Kidney tubule cell (primary cell): ENCODE data around the gene RNFT2.

ENCODE experiments used
- DNase-seq: peaks from one replicate; pipeline ENCODE4 v3.0.0-alpha.2; 2018; ENCODE audit warnings: low spot score

RNFT2 gene

DNA sequence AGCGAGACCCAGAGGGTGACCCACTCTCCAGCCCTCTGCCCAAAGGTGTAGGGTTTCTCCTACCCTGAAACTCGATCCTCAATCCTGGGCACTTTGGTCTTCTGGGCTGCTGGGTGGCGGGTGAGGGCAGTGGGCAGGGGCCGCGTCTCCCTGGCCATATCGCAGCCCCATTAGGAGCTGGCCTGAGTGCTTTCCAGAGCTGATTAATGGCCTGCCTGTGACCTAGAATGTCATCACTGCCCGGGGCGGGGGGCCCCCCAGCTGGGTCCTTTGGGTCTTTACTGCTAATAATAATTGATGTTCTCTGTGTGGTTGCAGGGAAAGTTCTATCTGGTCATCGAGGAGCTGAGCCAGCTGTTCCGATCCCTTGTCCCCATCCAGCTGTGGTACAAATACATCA is 95.4 kb downstream of the RNFT2 start:
- no peak for DNase-seq

DNA sequence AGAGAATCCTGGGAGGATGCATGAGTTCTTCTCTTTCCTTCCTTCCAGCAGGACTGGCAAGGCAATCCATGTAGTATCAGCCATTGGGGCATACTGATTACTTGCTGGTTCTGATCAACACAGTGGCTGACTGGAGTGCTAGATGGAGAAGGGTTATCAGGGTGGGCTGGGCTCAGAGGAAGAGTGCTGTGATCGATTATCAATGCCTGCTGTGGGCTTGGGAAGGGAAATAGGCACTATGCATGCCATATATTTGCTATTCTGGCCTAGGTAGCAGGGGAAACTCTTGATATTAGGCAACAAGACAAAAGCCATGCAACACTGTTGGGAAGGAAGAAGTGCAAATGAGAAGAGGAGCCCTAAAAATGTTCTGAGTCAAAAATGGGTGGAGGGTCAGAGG is 97.4 kb downstream of the RNFT2 start:
- DNase-seq = no peak

GRCh38 chr12:116837097-116837496 is 99.0 kb downstream of the RNFT2 start:
- no peak for DNase-seq

DNA sequence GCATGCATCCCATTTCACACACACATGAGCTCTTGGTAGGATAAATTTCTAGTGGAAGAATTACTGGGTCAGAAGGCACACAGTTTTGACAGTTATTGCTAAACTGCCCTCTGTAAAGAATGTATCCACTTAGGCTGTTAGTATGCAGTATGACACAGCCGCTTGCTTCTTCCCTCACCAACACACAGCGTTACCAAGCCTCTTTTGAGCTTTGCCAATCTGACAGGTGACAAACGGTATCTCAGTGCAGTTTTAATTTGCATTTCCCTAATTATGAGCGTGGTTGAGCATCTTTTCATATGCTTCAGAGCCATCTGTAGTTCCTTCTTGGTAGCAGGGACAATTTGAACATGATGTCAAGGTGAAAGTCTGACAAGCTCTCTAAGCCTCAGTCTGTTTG is 100.2 kb downstream of the RNFT2 start:
- no peak for DNase-seq

GRCh38 chr12:116839287-116839830 is 101.2 kb downstream of the RNFT2 start:
- no peak for DNase-seq

- DNase-seq = no peak
These were observed 105.0 kb downstream of the RNFT2 start for GRCh38 chr12:116843085-116843484.

- no peak for DNase-seq
These were observed 111.1 kb downstream of the RNFT2 start for GRCh38 chr12:116849216-116849615.

GRCh38 chr12:116852303-116852702 is 114.2 kb downstream of the RNFT2 start:
- no peak for DNase-seq

DNA sequence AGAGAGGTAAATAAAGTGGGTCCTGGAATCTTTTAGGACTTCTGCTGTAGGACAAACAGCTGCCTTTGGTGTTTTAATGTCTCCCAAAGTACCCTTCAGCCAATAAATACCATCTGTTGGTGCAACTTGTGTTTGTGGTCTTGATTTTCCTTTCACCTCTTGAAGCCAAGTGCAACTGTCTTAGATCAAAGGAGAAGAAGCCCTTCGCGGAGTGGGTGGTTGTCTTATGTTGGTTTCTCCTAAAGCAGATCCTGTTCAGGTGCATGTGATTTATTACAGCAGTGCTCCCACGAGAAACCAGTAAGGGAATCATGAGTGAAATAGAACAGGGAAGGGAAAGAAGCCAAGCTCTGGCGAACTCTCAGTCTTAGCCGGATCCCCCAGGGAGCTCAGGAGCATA is 115.4 kb downstream of the RNFT2 start:
- DNase-seq = no peak

DNA sequence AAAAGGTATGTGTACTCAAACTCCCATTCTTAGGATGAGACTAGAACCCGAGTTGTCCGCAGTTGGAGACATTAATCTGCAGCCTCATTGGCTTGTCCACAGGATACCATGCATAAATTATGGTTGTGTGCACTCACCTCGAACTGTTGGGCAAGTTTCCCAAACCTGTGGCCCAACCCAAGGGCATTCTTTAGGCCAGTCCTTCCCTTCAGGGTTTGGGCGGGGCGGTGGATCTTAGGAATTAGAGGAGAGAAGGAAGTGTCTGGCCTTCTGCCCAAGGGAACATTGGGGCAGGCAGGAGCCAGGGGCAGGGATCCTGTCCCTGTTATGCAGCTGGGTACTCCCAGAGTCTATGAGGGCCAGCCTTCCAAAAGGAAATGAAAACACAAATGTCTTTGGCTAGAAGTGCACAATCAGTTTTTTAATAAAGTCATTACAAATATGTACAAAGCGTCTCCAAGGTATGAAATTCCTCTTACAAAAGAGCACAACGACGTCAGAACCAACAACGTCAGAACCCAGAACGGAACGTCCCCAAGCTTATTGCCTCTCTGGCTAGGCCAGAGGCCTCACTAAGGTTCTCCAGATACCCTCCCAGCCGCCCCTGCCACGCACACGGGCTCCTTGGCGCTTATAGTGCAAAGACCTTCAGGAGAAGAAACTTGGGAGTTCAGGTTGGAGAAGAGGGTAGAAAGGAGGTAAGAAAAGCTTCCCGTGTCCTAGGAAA is 117.8 kb downstream of the RNFT2 start:
- peak; percentile 78 for DNase-seq

- no peak for DNase-seq
These were observed 118.6 kb downstream of the RNFT2 start for GRCh38 chr12:116856729-116857128.

GRCh38 chr12:116859079-116859478 is 121.0 kb downstream of the RNFT2 start:
- no peak for DNase-seq

DNA sequence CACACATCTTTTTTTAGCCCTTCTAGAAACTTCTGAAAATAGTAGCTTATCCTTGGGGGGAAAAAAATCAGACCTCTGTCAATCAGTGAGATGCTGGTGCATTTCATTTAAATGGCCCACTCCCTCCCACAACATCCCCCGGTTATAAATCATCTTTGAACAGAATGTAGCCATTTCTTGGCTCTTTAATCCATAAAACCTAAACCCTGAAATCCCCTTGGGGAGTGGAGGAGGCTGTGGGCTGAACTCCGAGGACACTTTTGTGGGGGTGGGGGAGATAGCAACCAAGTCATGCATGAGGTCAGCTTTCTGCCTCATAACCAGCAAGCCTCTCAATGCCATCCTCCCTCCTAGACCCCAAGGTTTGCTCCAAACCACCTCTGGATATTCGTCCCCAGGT is 122.1 kb downstream of the RNFT2 start:
- DNase-seq = no peak

GRCh38 chr12:116861320-116861719 is 123.2 kb downstream of the RNFT2 start:
- DNase-seq = peak; percentile 45

DNA sequence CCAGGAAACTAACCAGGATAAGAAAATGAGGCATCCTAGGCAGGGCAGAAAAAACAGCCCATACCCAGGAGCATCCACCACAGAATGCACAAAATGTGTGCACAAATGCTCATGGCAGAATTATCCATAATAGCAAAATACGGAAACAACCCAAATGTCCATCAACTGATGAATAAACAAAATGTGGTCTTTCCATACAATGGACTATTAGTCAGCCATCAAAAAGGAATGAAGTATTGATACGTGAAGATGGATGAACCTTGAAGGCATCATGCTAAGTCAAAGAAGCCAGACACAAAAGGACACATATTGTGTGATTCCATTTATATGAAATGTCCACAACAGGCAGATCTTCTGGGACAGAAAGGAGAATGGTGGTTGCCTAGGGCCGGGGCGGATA is 124.1 kb downstream of the RNFT2 start:
- DNase-seq = no peak

DNA sequence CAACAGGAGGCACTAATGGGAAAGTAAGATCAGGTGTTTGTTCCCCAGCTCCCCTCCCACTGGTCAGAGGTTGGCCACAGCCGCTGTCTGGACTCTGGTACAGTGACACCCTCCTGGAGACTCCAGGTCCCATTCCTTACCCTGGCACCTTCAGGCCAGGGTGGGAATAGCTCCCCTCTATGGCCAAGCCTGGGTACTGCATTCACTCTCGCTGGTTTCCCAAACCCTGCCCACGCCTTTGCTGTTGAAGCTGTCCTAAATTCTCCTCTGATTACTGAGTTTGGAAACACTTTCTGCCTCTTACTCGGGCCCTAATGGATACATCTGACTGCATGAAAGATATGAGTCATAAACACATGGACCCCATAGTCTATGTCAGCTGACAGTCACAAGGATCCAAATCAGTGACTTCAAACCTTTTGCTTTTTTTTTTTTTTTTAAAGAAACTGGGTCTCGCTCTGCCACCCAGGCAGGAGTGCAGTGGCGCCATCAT is 125.2 kb downstream of the RNFT2 start:
- peak; percentile 85 for DNase-seq

DNA sequence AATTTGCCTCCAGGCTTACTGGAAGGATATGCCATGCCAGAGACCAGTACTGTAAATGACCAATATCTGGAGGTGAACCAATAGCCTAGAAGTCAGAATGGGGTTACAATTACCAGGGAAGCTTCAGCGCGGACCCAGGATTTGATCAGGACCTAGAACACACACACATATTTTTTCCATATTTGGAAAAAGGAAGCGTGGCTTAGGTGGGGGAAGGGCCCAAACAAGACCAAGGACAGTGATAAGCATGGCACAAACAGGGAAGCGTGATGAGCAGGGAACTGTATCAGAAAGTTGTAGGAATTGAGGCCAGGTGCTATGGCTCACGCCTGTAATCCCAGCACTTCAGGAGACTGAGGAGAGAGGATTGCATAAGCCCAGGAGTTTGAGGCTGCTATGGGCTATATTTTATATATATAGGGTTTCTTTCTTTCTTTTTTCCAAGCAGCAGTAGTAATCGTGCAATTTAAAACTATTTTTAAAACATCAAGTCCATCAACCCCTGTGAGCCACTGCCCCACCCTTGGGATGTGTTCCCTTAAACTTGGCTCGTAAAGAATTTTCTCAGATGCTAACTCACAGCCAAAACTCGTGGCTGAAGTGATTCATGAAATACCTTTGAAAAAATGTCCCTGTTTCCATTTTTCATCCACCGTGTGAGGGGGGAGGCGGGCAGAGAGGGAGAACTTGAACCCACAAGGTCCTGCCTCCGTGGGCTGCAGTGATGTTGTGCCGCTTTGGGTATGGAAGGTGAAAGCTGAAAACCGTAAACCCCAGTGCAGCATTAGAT is 126.5 kb downstream of the RNFT2 start:
- peak; percentile 64 for DNase-seq

DNA sequence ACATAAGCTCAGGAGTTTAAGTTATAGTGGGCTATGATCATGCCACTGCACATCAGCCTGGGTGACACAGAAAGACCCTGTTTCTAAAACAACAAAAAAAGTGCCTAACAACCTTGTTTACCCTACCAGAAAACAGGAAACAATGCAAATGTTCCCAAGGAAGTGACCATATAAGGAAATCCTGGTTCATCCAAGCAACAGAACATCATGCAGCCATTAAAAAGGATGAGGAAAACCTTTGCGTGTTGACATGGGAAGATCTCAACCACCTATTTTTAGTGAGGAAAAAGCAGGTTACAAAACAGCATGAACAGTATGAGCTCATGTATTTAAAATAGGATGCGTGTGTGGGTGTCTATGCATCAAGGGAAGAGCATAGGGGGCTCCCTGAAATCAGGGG is 129.4 kb downstream of the RNFT2 start:
- DNase-seq = no peak

- no peak for DNase-seq
These were observed 132.2 kb downstream of the RNFT2 start for GRCh38 chr12:116870306-116870705.

DNA sequence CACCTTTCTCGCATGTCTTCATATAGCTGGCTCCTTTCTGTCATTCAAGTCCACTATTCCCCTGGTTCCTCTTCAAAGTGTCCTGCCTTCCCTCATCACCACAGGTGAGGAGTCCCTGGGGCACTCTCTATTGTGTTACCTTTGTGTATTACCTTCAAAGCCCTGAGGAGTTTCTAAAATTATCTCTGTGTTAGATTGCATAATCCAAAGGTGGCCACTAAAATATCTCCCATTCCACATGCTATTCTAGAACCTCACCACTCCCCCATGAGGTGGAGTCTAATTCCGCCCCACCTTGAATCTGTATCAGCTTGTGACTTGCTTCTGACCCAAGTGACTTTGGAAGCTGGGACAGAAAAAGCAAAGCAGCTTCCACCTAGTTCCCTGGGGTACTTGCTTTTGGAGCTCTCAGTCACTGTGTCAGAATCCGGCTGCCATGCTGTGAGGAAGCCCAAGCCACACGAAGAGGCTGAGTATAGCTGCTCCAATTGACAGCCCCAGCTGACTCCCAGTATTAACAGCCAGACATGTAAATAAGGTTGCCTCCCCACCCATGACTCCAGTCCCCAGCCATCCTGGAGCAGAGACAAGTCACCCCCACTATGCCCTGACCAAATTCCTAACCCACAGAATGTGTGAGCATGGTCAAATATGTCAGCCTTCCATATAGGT is 136.3 kb downstream of the RNFT2 start:
- DNase-seq = no peak

- no peak for DNase-seq
These were observed 138.2 kb downstream of the RNFT2 start for GRCh38 chr12:116876151-116876869.
